Measurements from ENCODE around the gene ILK.

ILK gene

DNA sequence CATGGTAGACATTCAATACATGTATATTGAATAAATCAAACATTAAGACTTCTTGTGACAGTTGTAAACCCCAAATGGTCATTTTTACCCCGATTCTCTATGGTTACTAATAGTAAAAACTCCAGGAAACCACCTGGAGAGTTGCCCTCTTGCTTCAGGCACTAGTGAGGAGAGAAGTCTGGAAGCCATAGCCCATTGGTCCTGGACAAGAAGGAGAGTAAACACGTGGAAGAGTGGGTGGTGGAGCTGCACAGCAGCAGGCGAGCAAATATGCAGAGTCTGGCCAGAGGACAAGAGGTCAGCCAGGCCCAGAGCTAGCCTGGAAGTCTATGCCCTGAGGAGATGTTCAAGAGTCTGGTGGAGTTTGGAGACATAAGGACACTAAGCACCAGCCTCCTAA lies 34.3 kb downstream of the ILK start:
- Histone ChIP-seq H3K4me3 (ENCODE audit: low read length) (no peak overlapping the region), H3K27ac (ENCODE audit: low read length) (no peak overlapping the region), H3K36me3 (ENCODE audit: control insufficient read depth, insufficient read depth, low read length) (no peaks in the 10 kb centered on the region), H3K9me3 (ENCODE audit: control insufficient read depth, insufficient read depth, low read length) (no peaks in the 10 kb centered on the region), H3K27me3 (ENCODE audit: control insufficient read depth, insufficient read depth, low read length) (no peaks in the 10 kb centered on the region), H3K4me1 (ENCODE audit: control insufficient read depth, insufficient read depth, low read length) (no peaks in the 10 kb centered on the region)
- no CpG with 5 or more reads among the region's 3 CpGs for WGBS (ENCODE audit: insufficient coverage, insufficient read length)
- no peak for DNase-seq (ENCODE audit: low read depth, low spot score)

DNA sequence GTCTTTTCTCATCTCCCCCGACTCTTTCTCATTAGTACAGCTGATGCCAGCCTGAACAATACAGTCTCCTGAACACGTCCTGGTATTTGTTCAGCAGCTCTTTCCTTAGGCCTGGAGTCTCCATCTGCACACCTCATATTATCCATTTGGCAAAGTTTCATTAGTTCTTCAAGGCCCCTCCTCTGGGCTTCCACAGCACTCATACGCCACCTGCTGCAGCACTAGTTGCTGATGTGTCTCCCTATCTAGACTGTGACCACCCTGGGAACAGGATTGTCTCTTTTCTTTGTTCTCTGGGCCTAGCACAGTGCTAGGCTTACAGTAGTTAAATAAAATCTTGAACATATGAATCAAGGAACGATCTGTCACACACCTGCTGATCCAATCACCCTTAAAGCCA lies 34.9 kb downstream of the ILK start:
- DNase-seq (ENCODE audit: low read depth, low spot score), result no peak
- WGBS (ENCODE audit: insufficient coverage, insufficient read length), result no CpG with 5 or more reads among the region's 4 CpGs
- Histone ChIP-seq H3K4me1 (ENCODE audit: control insufficient read depth, insufficient read depth, low read length) (no peaks in the 10 kb centered on the region), H3K9me3 (ENCODE audit: control insufficient read depth, insufficient read depth, low read length) (no peaks in the 10 kb centered on the region), H3K27ac (ENCODE audit: low read length) (no peak overlapping the region), H3K27me3 (ENCODE audit: control insufficient read depth, insufficient read depth, low read length) (no peaks in the 10 kb centered on the region), H3K4me3 (ENCODE audit: low read length) (no peak overlapping the region), H3K36me3 (ENCODE audit: control insufficient read depth, insufficient read depth, low read length) (no peaks in the 10 kb centered on the region)

DNA sequence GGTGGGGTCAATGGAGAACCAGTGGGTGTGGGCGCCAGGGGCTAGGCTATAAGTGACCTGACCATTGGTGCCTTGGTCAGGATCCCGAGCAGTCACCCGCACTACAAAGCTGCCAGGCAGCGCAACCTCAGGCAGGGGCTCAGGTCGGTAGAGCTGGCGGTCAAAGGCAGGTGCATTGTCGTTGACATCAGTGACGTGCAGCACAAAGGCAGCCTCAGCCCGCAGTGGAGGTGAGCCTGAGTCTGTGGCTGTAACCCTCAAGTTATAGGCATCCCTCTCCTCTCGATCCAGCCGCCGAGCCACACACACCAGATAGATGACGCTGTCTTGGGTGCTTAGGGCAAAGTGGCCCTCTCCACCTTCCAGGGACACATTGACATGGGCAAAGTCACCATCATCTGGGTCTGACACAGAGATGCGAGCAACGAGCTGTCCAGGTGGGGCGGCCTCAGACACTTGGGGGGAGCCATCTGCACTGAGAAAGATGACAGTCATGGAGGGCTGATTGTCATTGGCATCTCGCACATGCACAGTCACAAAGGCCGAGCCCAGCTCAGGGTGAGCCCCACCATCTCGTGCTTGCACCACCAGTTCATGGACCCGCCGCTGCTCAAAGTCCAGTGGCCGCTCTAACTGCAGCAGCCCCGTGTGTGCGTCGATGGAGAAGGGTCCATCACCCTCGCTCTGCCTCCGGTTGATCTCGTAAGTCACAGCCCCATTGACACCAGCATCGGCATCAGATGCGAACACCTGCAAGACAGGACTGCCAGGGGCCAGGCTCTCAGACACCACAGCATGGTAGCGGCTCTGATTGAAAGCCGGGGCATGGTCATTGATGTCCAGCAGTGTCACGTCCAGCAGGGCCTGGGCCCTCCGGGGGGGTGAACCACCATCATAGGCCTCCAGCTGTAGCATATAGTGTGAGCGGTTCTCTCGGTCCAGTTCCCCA lies 36.7 kb downstream of the ILK start:
- DNase-seq (ENCODE audit: low read depth, low spot score), result no peak
- no peak overlapping the region for H3K4me3 ChIP-seq (ENCODE audit: low read length)
- no peaks in the 10 kb centered on the region for H3K9me3 ChIP-seq (ENCODE audit: control insufficient read depth, insufficient read depth, low read length)
- H3K4me1 ChIP-seq (ENCODE audit: control insufficient read depth, insufficient read depth, low read length), result no peaks in the 10 kb centered on the region
- H3K27me3 ChIP-seq (ENCODE audit: control insufficient read depth, insufficient read depth, low read length), result no peaks in the 10 kb centered on the region
- no CpG with 5 or more reads among the region's 36 CpGs for WGBS (ENCODE audit: insufficient coverage, insufficient read length)
- H3K27ac ChIP-seq (ENCODE audit: low read length), result no peak overlapping the region
- H3K36me3 ChIP-seq (ENCODE audit: control insufficient read depth, insufficient read depth, low read length), result no peaks in the 10 kb centered on the region

DNA sequence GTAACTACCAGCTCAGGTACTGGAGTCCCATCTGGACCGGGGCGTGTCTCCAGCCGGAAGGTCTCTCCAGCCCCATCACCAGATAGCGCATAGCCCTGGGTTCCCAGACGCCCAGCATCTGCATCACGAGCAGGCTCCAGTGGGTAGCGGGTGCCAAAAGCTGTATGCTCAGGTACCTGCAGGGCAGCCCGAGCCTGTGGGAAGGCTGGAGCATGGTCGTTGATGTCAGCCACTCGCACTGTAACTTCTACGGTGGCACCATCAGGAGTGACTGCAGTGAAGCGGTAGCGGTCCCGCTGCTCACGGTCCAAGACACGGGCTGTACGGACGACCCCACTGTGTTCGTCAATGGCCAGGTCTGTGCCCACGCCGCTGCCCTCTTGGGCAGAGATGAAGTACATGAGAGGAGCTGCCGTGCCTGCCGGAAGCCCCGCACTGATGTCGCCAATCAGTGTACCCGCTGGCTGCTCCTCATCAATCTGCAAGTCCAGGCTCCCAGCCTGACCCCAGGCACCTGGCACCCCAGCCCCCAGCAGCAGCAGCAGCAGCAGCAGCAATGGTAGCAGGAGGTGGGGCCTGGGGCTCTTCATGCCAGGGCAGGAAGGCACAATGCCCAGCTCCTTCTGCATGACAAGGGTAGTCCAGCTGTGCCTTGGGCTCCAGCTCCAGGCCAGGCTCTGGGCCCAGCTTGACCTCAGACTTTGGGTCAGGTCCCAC lies 37.6 kb downstream of the ILK start:
- Histone ChIP-seq H3K27ac (ENCODE audit: low read length) (no peak overlapping the region), H3K27me3 (ENCODE audit: control insufficient read depth, insufficient read depth, low read length) (no peaks in the 10 kb centered on the region), H3K4me3 (ENCODE audit: low read length) (no peak overlapping the region), H3K36me3 (ENCODE audit: control insufficient read depth, insufficient read depth, low read length) (no peaks in the 10 kb centered on the region), H3K4me1 (ENCODE audit: control insufficient read depth, insufficient read depth, low read length) (no peaks in the 10 kb centered on the region), H3K9me3 (ENCODE audit: control insufficient read depth, insufficient read depth, low read length) (no peaks in the 10 kb centered on the region)
- no peak for DNase-seq (ENCODE audit: low read depth, low spot score)
- no CpG with 5 or more reads among the region's 26 CpGs for WGBS (ENCODE audit: insufficient coverage, insufficient read length)

DNA sequence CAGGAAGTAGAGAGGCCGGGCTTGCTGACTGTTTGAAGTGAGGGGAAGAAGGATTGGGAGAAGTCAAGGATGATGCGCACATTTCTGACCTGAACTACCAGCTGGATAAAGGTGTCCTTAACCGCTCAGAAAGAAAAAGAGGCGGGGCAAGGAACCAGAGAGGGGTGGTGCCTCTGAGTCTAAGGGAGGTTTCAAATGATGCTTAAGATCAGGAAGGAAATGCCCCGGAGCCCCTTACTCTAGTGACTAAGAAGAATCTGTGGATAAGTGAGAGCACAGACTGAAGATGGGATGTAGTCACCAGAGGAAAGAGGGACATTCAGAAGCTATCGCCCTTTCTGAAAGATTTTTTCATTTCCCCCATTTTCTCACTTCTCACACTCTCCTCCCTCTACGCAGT lies 39.4 kb downstream of the ILK start:
- Histone ChIP-seq H3K27me3 (ENCODE audit: control insufficient read depth, insufficient read depth, low read length) (no peaks in the 10 kb centered on the region), H3K4me1 (ENCODE audit: control insufficient read depth, insufficient read depth, low read length) (no peaks in the 10 kb centered on the region), H3K27ac (ENCODE audit: low read length) (no peak overlapping the region), H3K4me3 (ENCODE audit: low read length) (no peak overlapping the region), H3K9me3 (ENCODE audit: control insufficient read depth, insufficient read depth, low read length) (no peaks in the 10 kb centered on the region), H3K36me3 (ENCODE audit: control insufficient read depth, insufficient read depth, low read length) (no peaks in the 10 kb centered on the region)
- DNase-seq (ENCODE audit: low read depth, low spot score), result no peak
- WGBS (ENCODE audit: insufficient coverage, insufficient read length), result no CpG with 5 or more reads among the region's 7 CpGs

DNA sequence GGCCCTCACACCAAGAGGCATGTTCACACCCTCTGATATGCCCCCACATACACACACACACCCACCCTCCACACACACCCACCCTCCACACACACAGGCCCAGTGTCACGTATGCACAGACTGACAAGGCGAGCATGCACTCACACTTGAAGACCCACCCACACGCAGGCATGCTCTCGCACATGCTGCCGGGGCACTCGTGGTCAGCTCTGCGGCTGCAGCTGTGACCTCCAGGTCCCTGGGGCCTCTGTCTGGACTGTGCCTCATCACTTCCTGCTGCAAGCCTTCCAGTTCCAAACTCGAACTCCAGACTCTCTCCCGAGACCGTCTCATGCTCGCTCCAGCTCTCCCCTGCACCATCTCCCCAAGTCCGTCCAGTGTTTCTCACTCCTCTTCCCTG lies 42.5 kb downstream of the ILK start:
- no peak overlapping the region for H3K27ac ChIP-seq (ENCODE audit: low read length)
- DNase-seq (ENCODE audit: low read depth, low spot score), result no peak
- H3K4me1 ChIP-seq (ENCODE audit: control insufficient read depth, insufficient read depth, low read length), result no peaks in the 10 kb centered on the region
- no peak overlapping the region for H3K4me3 ChIP-seq (ENCODE audit: low read length)
- no peaks in the 10 kb centered on the region for H3K36me3 ChIP-seq (ENCODE audit: control insufficient read depth, insufficient read depth, low read length)
- WGBS (ENCODE audit: insufficient coverage, insufficient read length), result no CpG with 5 or more reads among the region's 12 CpGs
- no peaks in the 10 kb centered on the region for H3K27me3 ChIP-seq (ENCODE audit: control insufficient read depth, insufficient read depth, low read length)
- no peaks in the 10 kb centered on the region for H3K9me3 ChIP-seq (ENCODE audit: control insufficient read depth, insufficient read depth, low read length)

DNA sequence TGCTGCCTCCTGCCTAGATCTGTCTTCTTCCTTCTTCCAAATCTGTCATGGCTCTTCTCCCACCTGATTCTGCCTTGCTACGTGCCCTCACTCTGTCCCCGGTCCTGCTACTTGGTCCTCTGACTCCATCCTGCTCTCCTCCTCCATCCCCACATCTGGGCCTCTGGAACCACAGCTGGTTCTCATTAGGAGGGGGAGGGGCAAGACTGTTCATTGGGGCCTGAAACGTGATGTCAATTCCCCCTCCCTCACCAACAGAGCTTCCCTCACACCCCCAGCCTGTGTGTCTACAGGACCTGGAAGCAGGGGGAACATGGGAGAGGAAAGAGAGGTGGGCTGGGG lies 43.0 kb downstream of the ILK start:
- WGBS (ENCODE audit: insufficient coverage, insufficient read length), result no CpG with 5 or more reads among the region's 3 CpGs
- no peak for DNase-seq (ENCODE audit: low read depth, low spot score)
- Histone ChIP-seq H3K36me3 (ENCODE audit: control insufficient read depth, insufficient read depth, low read length) (no peaks in the 10 kb centered on the region), H3K27ac (ENCODE audit: low read length) (no peak overlapping the region), H3K27me3 (ENCODE audit: control insufficient read depth, insufficient read depth, low read length) (no peaks in the 10 kb centered on the region), H3K9me3 (ENCODE audit: control insufficient read depth, insufficient read depth, low read length) (no peaks in the 10 kb centered on the region), H3K4me1 (ENCODE audit: control insufficient read depth, insufficient read depth, low read length) (no peaks in the 10 kb centered on the region), H3K4me3 (ENCODE audit: low read length) (no peak overlapping the region)

DNA sequence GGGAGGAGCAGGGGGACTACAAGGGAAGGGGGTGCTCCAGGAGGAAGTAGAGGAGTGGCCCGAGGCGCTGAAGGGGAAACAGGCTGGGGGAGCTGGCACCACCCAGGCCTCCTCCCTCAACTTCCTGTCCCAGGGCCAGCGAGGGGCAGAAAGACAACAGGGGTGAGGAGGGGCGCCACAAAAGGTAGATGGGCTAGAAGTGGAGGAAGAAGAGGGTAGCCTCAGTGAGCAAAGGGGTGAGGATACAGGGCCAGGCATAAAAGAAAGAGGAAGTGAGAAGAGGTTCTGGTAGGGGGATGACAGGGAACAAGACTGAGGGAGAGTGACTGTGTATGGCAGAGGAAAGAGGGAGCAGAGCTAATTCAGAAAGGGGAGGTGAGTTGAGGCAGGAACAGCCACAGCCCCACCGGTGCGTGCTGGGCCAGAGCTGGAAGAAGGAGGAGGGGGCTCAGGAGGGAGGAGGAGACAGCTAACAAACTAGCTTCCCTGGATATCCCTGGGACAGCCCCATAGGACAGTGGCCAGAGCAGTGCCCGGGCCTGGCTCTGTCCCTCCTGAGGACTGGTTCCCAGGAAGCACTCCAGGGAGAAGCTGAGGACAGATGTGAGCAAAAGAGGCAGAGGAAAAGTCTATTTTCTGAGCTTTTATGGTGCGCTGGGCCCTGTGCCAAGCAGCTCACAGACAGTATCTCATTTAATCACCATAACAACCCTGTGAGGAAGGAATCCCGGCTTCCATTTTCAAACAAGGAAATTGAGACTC lies 43.5 kb downstream of the ILK start:
- Histone ChIP-seq H3K36me3 (ENCODE audit: control insufficient read depth, insufficient read depth, low read length) (no peaks in the 10 kb centered on the region), H3K4me3 (ENCODE audit: low read length) (no peak overlapping the region)

DNA sequence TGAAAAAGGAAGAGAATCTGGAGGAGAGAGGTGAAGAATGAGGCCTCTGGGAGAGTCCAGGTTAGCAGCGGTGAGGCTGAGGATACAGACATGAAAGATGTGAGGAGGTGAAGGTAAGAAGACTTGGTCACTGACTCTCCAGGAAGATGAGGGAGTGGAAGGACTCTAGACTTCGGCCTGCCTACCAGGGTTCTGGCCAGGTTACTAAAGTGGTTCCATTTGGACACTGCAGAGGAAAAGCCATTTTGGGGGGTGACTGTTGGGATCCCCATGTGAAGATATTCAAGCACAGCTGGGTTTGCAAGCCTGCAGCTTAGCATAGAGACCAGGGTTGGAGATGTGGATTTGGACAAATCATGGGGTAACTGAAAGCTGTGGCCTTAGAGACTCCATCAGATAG lies 44.3 kb downstream of the ILK start:
- Histone ChIP-seq H3K4me3 (ENCODE audit: low read length) (no peak overlapping the region), H3K27ac (ENCODE audit: low read length) (no peak overlapping the region), H3K36me3 (ENCODE audit: control insufficient read depth, insufficient read depth, low read length) (no peaks in the 10 kb centered on the region), H3K4me1 (ENCODE audit: control insufficient read depth, insufficient read depth, low read length) (no peaks in the 10 kb centered on the region), H3K9me3 (ENCODE audit: control insufficient read depth, insufficient read depth, low read length) (no peaks in the 10 kb centered on the region), H3K27me3 (ENCODE audit: control insufficient read depth, insufficient read depth, low read length) (no peaks in the 10 kb centered on the region)
- DNase-seq (ENCODE audit: low read depth, low spot score), result no peak
- WGBS (ENCODE audit: insufficient coverage, insufficient read length), result no CpG with 5 or more reads among the region's 2 CpGs

More for the DNA sequence above, 43.5 kb downstream of the ILK start:
- no peak for DNase-seq (ENCODE audit: low read depth, low spot score)
- Histone ChIP-seq H3K9me3 (ENCODE audit: control insufficient read depth, insufficient read depth, low read length) (no peaks in the 10 kb centered on the region), H3K4me1 (ENCODE audit: control insufficient read depth, insufficient read depth, low read length) (no peaks in the 10 kb centered on the region), H3K27ac (ENCODE audit: low read length) (no peak overlapping the region), H3K27me3 (ENCODE audit: control insufficient read depth, insufficient read depth, low read length) (no peaks in the 10 kb centered on the region)
- WGBS (ENCODE audit: insufficient coverage, insufficient read length), result no CpG with 5 or more reads among the region's 9 CpGs

DNA sequence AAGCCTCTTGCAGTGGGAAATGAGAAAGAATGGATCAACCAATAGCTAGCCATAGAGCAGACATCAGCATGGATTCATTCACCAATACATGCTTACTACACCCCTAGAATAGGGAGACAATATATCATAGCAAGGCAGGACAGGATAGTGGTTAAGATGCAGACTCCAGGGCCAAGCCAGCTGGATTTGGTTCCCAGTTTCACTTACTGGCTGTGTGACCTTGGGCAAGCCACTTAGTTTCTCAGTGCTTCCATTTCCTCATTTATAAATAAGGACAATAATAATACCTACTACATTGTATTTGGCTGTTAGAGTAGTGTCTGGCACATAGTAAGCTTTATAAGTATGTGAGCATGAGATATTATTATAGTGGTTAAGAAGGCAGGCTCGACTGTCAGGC lies 44.9 kb downstream of the ILK start:
- DNase-seq (ENCODE audit: low read depth, low spot score), result no peak
- no peak overlapping the region for H3K27ac ChIP-seq (ENCODE audit: low read length)
- no peaks in the 10 kb centered on the region for H3K4me1 ChIP-seq (ENCODE audit: control insufficient read depth, insufficient read depth, low read length)
- no peaks in the 10 kb centered on the region for H3K9me3 ChIP-seq (ENCODE audit: control insufficient read depth, insufficient read depth, low read length)
- no peak overlapping the region for H3K4me3 ChIP-seq (ENCODE audit: low read length)
- no peaks in the 10 kb centered on the region for H3K27me3 ChIP-seq (ENCODE audit: control insufficient read depth, insufficient read depth, low read length)
- no peaks in the 10 kb centered on the region for H3K36me3 ChIP-seq (ENCODE audit: control insufficient read depth, insufficient read depth, low read length)
- no CpG with 5 or more reads among the region's 1 CpG for WGBS (ENCODE audit: insufficient coverage, insufficient read length)
